Pons (tissue), 1 donor: ENCODE data around the gene SPATA2.
"Not testable (repeated sequence)": the region's sequence is repeated elsewhere in the genome, so short reads cannot be mapped to it uniquely, and the experiment has no call there.

ENCODE experiments used
- DNase-seq: peaks from one replicate; pipeline ENCODE4 v3.0.0-alpha.2; 2016; ENCODE audit warnings: low spot score

SPATA2 gene

GRCh38 chr20:49904440-49905214, 10.7 kb downstream of the SPATA2 start:
- DNase-seq: no peak

- DNase-seq: no peak
Measured at GRCh38 chr20:49901588-49901987, 13.7 kb downstream of the SPATA2 start.

- DNase-seq: no peak
Measured at GRCh38 chr20:49899541-49900383, 15.6 kb downstream of the SPATA2 start.

- no peak for DNase-seq
Measured at GRCh38 chr20:49896204-49896603, 19.1 kb downstream of the SPATA2 start.

GRCh38 chr20:49895474-49896093, 19.7 kb downstream of the SPATA2 start:
- DNase-seq: not testable (repeated sequence)

- no peak for DNase-seq
Measured at GRCh38 chr20:49894073-49894470, 21.3 kb downstream of the SPATA2 start.

GRCh38 chr20:49893242-49894072, 21.9 kb downstream of the SPATA2 start:
- no peak for DNase-seq

- DNase-seq: no peak
Measured at GRCh38 chr20:49892817-49893216, 22.5 kb downstream of the SPATA2 start.

GRCh38 chr20:49892260-49892659, 23.1 kb downstream of the SPATA2 start:
- DNase-seq: no peak

GRCh38 chr20:49891476-49892110, 23.7 kb downstream of the SPATA2 start:
- no peak for DNase-seq

GRCh38 chr20:49890471-49891361, 24.6 kb downstream of the SPATA2 start:
- DNase-seq: no peak

- DNase-seq: no peak
Measured at GRCh38 chr20:49889935-49890333, 25.4 kb downstream of the SPATA2 start.

GRCh38 chr20:49889001-49889934, 26.1 kb downstream of the SPATA2 start:
- DNase-seq: no peak

GRCh38 chr20:49888212-49889000, 26.9 kb downstream of the SPATA2 start:
- DNase-seq: peak; percentile 95

- DNase-seq: peak; percentile 60
Measured at GRCh38 chr20:49887251-49888211, 27.8 kb downstream of the SPATA2 start.

- DNase-seq: no peak
Measured at GRCh38 chr20:49886571-49887213, 28.6 kb downstream of the SPATA2 start.
